ENCODE data around the gene GNAS-AS1. TPM values are rescaled to one million over a fixed set of nuclear protein-coding genes. Genes with fewer than 3 reads are reported as not detected.

The GNAS-AS1 gene
- total and polyA plus RNA-seq, 2 experiments from 2014 or later = 0.98 TPM; not detected in 1

- Histone ChIP-seq H3K4me3 (no peak overlapping the region), H3K4me1 (ENCODE audit: insufficient read depth) (no peaks in the 10 kb centered on the region), H3K27me3 (peaks cover 9% of the 10 kb centered on the region), H4K20me1 (ENCODE audit: insufficient read depth, poor library complexity, severe bottlenecking) (no peaks in the 10 kb centered on the region), H3K36me3 (replicated peaks; ENCODE audit: insufficient read depth, low read depth) (no peaks in the 10 kb centered on the region), H3K79me2 (no peaks in the 10 kb centered on the region), H3K27ac (no peak overlapping the region), H3K9me2 (replicated peaks; ENCODE audit: insufficient read depth) (no peaks in the 10 kb centered on the region), H3K4me2 (no peak overlapping the region), H3K9me3 (ENCODE audit: low read depth) (no peaks in the 10 kb centered on the region), H2AFZ (no peak overlapping the region)
- no peak for DNase-seq (ENCODE audit: low spot score)
- TF ChIP-seq EZH2 (IDR thresholded peaks at IDR 0.05; ENCODE audit: borderline replicate concordance) (no peak), EZH2phosphoT487 (IDR thresholded peaks at IDR 0.05; ENCODE audit: low read depth, severe bottlenecking, unreplicated experiment) (no peak), CTCF (IDR thresholded peaks at IDR 0.05; ENCODE audit: poor library complexity) (no peak)
- 94% methylated on average over 3 of the region's 3 CpGs for WGBS (ENCODE audit: low lambda C conversion rate, missing lambda C conversion rate)
These were observed 74.6 kb downstream of the GNAS-AS1 start for GRCh38 chr20:58776109-58776508.

GRCh38 chr20:58775371-58775770, 75.3 kb downstream of the GNAS-AS1 start:
- Histone ChIP-seq H3K4me3 (no peak overlapping the region), H3K9me2 (replicated peaks; ENCODE audit: insufficient read depth) (no peaks in the 10 kb centered on the region), H3K9me3 (ENCODE audit: low read depth) (no peaks in the 10 kb centered on the region), H3K4me2 (no peak overlapping the region), H3K36me3 (replicated peaks; ENCODE audit: insufficient read depth, low read depth) (no peaks in the 10 kb centered on the region), H3K79me2 (no peaks in the 10 kb centered on the region), H4K20me1 (ENCODE audit: insufficient read depth, poor library complexity, severe bottlenecking) (no peaks in the 10 kb centered on the region), H3K4me1 (ENCODE audit: insufficient read depth) (no peaks in the 10 kb centered on the region), H3K27ac (no peak overlapping the region), H3K27me3 (peaks cover 3% of the 10 kb centered on the region), H2AFZ (no peak overlapping the region)
- 85% methylated on average over 8 of the region's 8 CpGs for WGBS (ENCODE audit: low lambda C conversion rate, missing lambda C conversion rate)
- TF ChIP-seq EZH2phosphoT487 (IDR thresholded peaks at IDR 0.05; ENCODE audit: low read depth, severe bottlenecking, unreplicated experiment) (no peak), EZH2 (IDR thresholded peaks at IDR 0.05; ENCODE audit: borderline replicate concordance) (no peak), CTCF (IDR thresholded peaks at IDR 0.05; ENCODE audit: poor library complexity) (no peak)
- DNase-seq (ENCODE audit: low spot score) = no peak

- H3K9me3 ChIP-seq (ENCODE audit: low read depth) = no peaks in the 10 kb centered on the region
- TF ChIP-seq CTCF (IDR thresholded peaks at IDR 0.05; ENCODE audit: poor library complexity) = no peak
- TF ChIP-seq EZH2 (IDR thresholded peaks at IDR 0.05; ENCODE audit: borderline replicate concordance) = no peak
- no peak for TF ChIP-seq EZH2phosphoT487 (IDR thresholded peaks at IDR 0.05; ENCODE audit: low read depth, severe bottlenecking, unreplicated experiment)
- no peak overlapping the region for H2AFZ ChIP-seq
- H3K4me3 ChIP-seq = no peak overlapping the region
- H3K27ac ChIP-seq = no peak overlapping the region
- H3K9me2 ChIP-seq (replicated peaks; ENCODE audit: insufficient read depth) = no peaks in the 10 kb centered on the region
- DNase-seq (ENCODE audit: low spot score) = no peak
- H3K4me2 ChIP-seq = no peak overlapping the region
- no peaks in the 10 kb centered on the region for H3K4me1 ChIP-seq (ENCODE audit: insufficient read depth)
- no peaks in the 10 kb centered on the region for H3K27me3 ChIP-seq
- H4K20me1 ChIP-seq (ENCODE audit: insufficient read depth, poor library complexity, severe bottlenecking) = no peaks in the 10 kb centered on the region
- H3K79me2 ChIP-seq = no peaks in the 10 kb centered on the region
- no peaks in the 10 kb centered on the region for H3K36me3 ChIP-seq (replicated peaks; ENCODE audit: insufficient read depth, low read depth)
- WGBS (ENCODE audit: low lambda C conversion rate, missing lambda C conversion rate) = 96% methylated on average over 5 of the region's 5 CpGs
These were observed 75.9 kb downstream of the GNAS-AS1 start for GRCh38 chr20:58774667-58775263.
